Measurements from ENCODE around the gene ZNF81. TPM values are rescaled to one million over a fixed set of nuclear protein-coding genes. Genes with fewer than 3 reads are reported as not detected.
"Not testable (repeated sequence)": the region's sequence is repeated elsewhere in the genome, so short reads cannot be mapped to it uniquely, and the experiment has no call there.

ZNF81 gene
- total RNA-seq, 1 experiment from 2014 or later, result 1.4 TPM

GRCh38 chrX:47838361-47838760 lies 1.7 kb downstream of the ZNF81 start:
- in situ Hi-C loops (cut with HindIII; ENCODE audit: low sequenced_read_pairs), result no loop called here
- no peak for DNase-seq (ENCODE audit: low spot score)

DNA sequence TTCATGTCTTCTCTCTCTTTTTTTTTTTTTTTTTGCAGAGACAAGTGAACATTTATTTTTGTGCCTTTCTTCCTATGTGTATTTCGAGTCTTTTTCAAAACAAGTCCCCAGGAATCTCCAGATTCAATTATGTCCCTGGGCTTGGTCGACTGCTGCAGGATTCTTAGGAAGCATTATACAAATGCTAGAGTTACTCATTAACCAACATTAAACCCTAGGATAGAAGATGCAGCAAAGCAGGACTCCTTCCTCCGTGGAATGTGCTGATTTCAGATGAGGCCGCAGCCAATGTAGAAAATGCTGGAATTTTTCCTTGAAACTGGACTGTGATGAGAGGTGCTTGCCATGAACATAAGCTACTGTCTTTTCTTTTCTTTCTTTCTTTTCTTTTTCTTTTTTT lies 3.4 kb downstream of the ZNF81 start:
- in situ Hi-C loops (cut with HindIII; ENCODE audit: low sequenced_read_pairs), result no loop called here
- DNase-seq (ENCODE audit: low spot score), result no peak

DNA sequence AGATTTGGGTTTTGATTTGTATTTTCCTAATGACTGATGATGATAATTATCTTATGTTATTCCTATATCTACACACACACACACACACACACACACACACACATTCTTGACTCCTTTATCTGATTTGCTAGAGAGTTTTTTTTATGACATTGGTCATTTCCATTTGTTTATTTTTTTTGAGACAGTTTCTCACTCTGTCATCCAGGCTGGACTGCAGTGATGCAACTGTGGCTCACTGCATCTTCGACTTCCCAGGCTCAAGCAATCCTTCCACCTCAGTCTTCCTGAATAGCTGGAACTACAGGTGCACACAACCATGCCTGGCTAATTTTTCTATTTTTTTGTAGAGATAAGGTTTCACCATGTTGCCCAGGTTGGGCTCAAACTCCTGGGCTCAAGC lies 6.7 kb downstream of the ZNF81 start:
- in situ Hi-C loops (cut with HindIII; ENCODE audit: low sequenced_read_pairs), result no loop called here
- no peak for DNase-seq (ENCODE audit: low spot score)

DNA sequence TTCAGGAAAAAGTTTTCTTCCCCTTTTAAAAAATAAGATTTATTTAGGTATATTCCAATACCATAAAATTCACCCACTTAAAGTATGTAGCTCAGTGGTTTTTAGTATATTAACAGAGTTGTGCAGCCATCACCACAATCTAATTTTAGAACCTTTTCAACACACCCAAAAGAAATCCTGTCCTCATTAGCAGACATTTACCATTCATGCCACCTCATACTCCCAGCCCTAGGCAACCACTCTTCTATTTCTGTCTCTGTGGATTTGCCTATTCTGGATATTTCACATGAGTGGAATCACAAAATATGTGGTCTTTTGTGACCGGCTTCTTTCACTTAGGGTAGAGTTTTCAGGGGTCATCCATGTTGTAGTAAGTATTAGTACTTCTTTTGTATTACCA lies 7.4 kb downstream of the ZNF81 start:
- no peak for DNase-seq (ENCODE audit: low spot score)
- in situ Hi-C loops (cut with HindIII; ENCODE audit: low sequenced_read_pairs), result no loop called here

- in situ Hi-C loops (cut with HindIII; ENCODE audit: low sequenced_read_pairs), result no loop called here
- no peak for DNase-seq (ENCODE audit: low spot score)
Observed at GRCh38 chrX:47846040-47846439, 9.3 kb downstream of the ZNF81 start.

GRCh38 chrX:47849778-47850177 lies 13.1 kb downstream of the ZNF81 start:
- in situ Hi-C loops (cut with HindIII; ENCODE audit: low sequenced_read_pairs), result no loop called here
- DNase-seq (ENCODE audit: low spot score), result no peak

GRCh38 chrX:47850389-47850788 lies 13.7 kb downstream of the ZNF81 start:
- in situ Hi-C loops (cut with HindIII; ENCODE audit: low sequenced_read_pairs); DNase-seq (ENCODE audit: low spot score): not testable (repeated sequence)

DNA sequence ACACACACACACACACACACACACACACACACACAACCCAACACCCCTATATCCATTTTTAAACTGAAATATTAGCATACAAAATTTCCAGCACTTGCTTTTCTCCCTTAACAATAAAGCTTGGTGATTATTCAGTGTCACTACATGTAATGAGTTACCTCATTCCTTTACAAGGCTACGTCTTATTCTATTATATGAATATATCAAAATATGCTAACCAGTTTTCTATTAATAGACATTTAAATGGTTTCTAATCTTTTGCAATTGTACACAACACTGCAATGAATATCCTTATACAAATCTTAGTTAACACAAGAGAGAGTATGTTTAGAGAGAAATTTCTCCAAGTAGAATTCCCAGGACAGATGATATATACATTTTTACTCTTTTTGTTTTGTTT lies 14.2 kb downstream of the ZNF81 start:
- no peak for DNase-seq (ENCODE audit: low spot score)
- in situ Hi-C loops (cut with HindIII; ENCODE audit: low sequenced_read_pairs), result no loop called here

DNA sequence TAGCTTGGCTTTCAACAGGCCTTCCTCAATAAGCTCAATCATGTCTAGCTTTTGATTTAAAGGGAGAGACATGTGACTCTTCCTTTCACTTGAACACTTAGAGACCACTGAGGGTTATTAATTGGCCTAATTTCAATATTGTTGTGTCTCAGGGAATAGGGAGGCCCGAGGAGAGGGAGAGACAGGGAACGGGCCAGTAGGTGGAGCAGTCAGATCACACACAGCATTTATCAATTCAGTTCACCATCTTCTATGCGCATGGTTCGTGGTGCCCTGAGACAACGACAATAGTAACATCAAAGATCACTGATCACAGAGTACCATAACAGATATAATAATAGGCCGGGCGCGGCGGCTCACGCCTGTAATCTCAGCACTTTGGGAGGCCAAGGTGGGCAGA lies 17.8 kb downstream of the ZNF81 start:
- peak; percentile 73 for DNase-seq (ENCODE audit: low spot score)
- in situ Hi-C loops (cut with HindIII; ENCODE audit: low sequenced_read_pairs), result no loop called here

- in situ Hi-C loops (cut with HindIII; ENCODE audit: low sequenced_read_pairs), result no loop called here
- DNase-seq (ENCODE audit: low spot score), result no peak
Observed at GRCh38 chrX:47859686-47860085, 23.0 kb downstream of the ZNF81 start.

DNA sequence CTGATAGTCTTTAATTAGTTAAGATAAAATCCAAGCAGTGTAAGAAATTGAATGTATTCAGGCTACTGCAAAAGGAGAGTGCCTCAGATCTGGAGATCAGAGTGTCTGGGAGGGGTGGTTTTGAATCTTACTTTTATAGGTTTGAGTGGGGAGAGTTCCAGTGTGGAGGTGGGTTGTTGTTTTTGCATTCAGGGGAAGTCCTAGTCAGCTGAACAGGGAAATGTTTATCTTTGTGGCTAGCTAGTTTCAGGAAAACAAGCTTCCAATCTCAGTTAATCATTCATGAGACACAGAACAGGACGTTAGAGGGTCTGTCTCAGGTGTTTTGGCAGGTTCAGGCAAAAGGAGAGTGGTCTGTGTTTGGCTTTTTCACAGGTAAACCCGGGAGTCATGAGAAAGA lies 26.0 kb downstream of the ZNF81 start:
- in situ Hi-C loops (cut with HindIII; ENCODE audit: low sequenced_read_pairs), result no loop called here
- DNase-seq (ENCODE audit: low spot score), result no peak

GRCh38 chrX:47863187-47863586 lies 26.5 kb downstream of the ZNF81 start:
- no peak for DNase-seq (ENCODE audit: low spot score)
- in situ Hi-C loops (cut with HindIII; ENCODE audit: low sequenced_read_pairs), result no loop called here

DNA sequence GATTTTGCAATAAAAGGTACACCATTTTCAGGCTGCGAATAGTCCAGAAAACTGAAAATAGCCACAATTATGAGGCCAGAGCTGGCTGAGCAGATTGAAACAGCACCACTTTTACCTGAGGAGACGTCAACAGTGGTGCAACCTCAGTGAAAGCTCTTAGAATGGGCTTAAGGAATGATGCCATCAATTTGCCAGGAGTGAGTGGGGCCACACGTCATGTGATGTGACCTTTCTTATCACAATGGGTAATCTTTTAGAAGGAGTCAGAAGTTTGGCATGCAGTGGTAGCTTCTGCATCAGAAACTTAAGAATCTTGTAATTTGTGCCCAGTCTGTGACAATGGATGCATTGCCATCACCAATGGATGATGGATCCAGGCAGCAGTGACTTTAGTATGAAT lies 27.6 kb downstream of the ZNF81 start:
- in situ Hi-C loops (cut with HindIII; ENCODE audit: low sequenced_read_pairs), result no loop called here
- DNase-seq (ENCODE audit: low spot score), result no peak

DNA sequence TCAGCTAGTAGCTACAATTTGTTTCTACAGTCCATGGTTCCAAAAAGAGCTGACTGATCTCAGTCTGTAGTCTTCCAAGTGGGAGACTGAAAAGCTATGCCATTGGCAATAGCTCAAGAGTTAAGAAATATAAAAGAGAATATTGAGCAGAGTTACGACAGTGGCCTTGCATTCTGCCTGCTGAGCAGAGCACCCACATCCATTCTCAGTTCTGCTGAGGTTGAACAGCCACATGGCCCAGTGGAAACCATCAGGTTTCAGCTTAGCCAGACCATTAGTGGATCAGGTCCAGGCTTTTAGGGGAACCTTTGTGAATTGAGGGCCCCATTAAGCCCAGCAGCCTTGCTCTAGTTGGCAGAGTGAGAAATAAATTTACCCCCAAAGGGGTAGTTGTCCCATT lies 28.1 kb downstream of the ZNF81 start:
- no peak for DNase-seq (ENCODE audit: low spot score)
- in situ Hi-C loops (cut with HindIII; ENCODE audit: low sequenced_read_pairs), result no loop called here

GRCh38 chrX:47873123-47873522 lies 36.4 kb downstream of the ZNF81 start:
- no peak for DNase-seq (ENCODE audit: low spot score)
- in situ Hi-C loops (cut with HindIII; ENCODE audit: low sequenced_read_pairs), result no loop called here

GRCh38 chrX:47877327-47877726 lies 40.6 kb downstream of the ZNF81 start:
- in situ Hi-C loops (cut with HindIII; ENCODE audit: low sequenced_read_pairs), result no loop called here
- DNase-seq (ENCODE audit: low spot score), result no peak

GRCh38 chrX:47878198-47878597 lies 41.5 kb downstream of the ZNF81 start:
- no peak for DNase-seq (ENCODE audit: low spot score)
- in situ Hi-C loops (cut with HindIII; ENCODE audit: low sequenced_read_pairs), result no loop called here

- in situ Hi-C loops (cut with HindIII; ENCODE audit: low sequenced_read_pairs), result no loop called here
- DNase-seq (ENCODE audit: low spot score), result peak; percentile 8
Observed at GRCh38 chrX:47879463-47879862, 42.8 kb downstream of the ZNF81 start.

GRCh38 chrX:47880927-47881326 lies 44.2 kb downstream of the ZNF81 start:
- in situ Hi-C loops (cut with HindIII; ENCODE audit: low sequenced_read_pairs), result no loop called here
- DNase-seq (ENCODE audit: low spot score), result no peak

DNA sequence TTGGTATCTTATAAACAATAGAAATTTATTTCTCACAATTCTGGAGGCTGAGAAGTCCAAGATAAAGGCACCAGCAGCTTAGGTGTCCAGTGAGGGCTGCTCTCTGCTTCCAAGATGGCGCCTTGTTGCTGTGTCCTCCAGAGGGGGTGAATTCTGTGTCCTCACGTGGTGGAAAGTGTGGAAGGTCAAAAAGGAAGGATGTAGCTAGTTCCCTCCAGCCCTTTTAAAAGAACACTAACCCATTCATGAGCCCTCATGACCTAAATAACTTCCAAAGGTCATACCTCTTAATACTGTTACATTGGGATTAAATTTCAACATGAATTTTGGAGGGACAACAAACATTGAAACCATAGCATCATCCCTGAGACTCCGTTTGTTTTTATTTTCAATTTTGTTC lies 48.8 kb downstream of the ZNF81 start:
- no peak for DNase-seq (ENCODE audit: low spot score)
- in situ Hi-C loops (cut with HindIII; ENCODE audit: low sequenced_read_pairs), result no loop called here

- DNase-seq (ENCODE audit: low spot score), result no peak
- in situ Hi-C loops (cut with HindIII; ENCODE audit: low sequenced_read_pairs), result no loop called here
Observed at GRCh38 chrX:47898024-47898423, 61.3 kb downstream of the ZNF81 start.

GRCh38 chrX:47900833-47901232 lies 64.1 kb downstream of the ZNF81 start:
- in situ Hi-C loops (cut with HindIII; ENCODE audit: low sequenced_read_pairs), result no loop called here

More at GRCh38 chrX:47900833-47901232, 64.1 kb downstream of the ZNF81 start:
- DNase-seq (ENCODE audit: low spot score), result no peak
